SK-N-SH (cell line): ENCODE results near the gene CERS1. TPM values are rescaled to one million over a fixed set of nuclear protein-coding genes. Genes with fewer than 3 reads are reported as not detected.

Experiments used
- CTCF ChIA-PET: fragments of 300-600, 350-600 bp; formaldehyde crosslinking; extraction: SDS; loops from one replicate; lab custom pipeline; 2021; lab: Yijun Ruan, JAX
- POLR2A ChIA-PET: fragments of 350-600 bp; sonication (Branson Sonifier 250); formaldehyde crosslinking; extraction: SDS; loops from one replicate; lab custom pipeline; 2020; ENCODE audit warnings: antibody characterized with exemption, inconsistent platforms; lab: Yijun Ruan, JAX
- DNase-seq: peaks from one replicate; pipeline ENCODE4 v3.0.0; 2012
- H2AFZ ChIP-seq: fragments of 200-600 bp; sonication (generic); 2 replicates; pipeline ENCODE4 v1.8.1; 2016; ENCODE audit warnings: antibody characterized with exemption, mild to moderate bottlenecking, low read depth
- H3F3A ChIP-seq: fragments of 200-600 bp; sonication (generic); replicated peaks from 2 replicates; pipeline ENCODE3; 2016; ENCODE audit warnings: antibody characterized with exemption, mild to moderate bottlenecking; ENCODE audit not compliant: insufficient read depth
- H3K27ac ChIP-seq, 2 experiments: fragments of 200-500 bp in 1 of 2; fragments of 200-600 bp in 1 of 2; sonication (Bioruptor generic) in 1 of 2; sonication (generic), shearing (Covaris generic) in 1 of 2; 2 replicates each; pipeline versions ENCODE4 v1.5.1 to v1.6.1; 2014 to 2016; ENCODE audit warnings: low read depth in 2 of 2, inconsistent platforms in 1 of 2, low read length in 1 of 2, mild to moderate bottlenecking in 1 of 2, mixed read lengths in 1 of 2
- H3K27me3 ChIP-seq: fragments of 200-600 bp; sonication (generic), shearing (Covaris generic); 2 replicates; pipeline ENCODE4 v1.6.1; 2016; ENCODE audit warnings: mixed run types; ENCODE audit not compliant: insufficient read depth
- H3K36me3 ChIP-seq, 2 experiments: fragments of 200-500 bp in 1 of 2; fragments of 200-600 bp in 1 of 2; sonication (Bioruptor generic) in 1 of 2; sonication (generic) in 1 of 2; replicated peaks in 1 of 2; 2 replicates each; pipeline versions ENCODE3 to v1.5.1; 2014 to 2016; ENCODE audit warnings: low read length in 1 of 2, mild to moderate bottlenecking in 1 of 2; ENCODE audit not compliant: insufficient read depth in 2 of 2, control insufficient read depth in 1 of 2
- H3K4me1 ChIP-seq, 2 experiments: fragments of 200-500 bp in 1 of 2; fragments of 200-600 bp in 1 of 2; sonication (Bioruptor generic) in 1 of 2; sonication (generic), shearing (Covaris generic) in 1 of 2; 2 replicates each; pipeline versions ENCODE4 v1.5.1 to v1.6.1; 2014 to 2016; ENCODE audit warnings: low read depth in 1 of 2, low read length in 1 of 2, mixed run types in 1 of 2; ENCODE audit not compliant: insufficient read depth in 2 of 2, control insufficient read depth in 1 of 2
- H3K4me2 ChIP-seq: fragments of 200-600 bp; sonication (generic), shearing (Covaris generic); 2 replicates; pipeline ENCODE4 v1.6.1; 2017; ENCODE audit warnings: mixed run types
- H3K4me3 ChIP-seq, 2 experiments: fragments of 200-500 bp in 1 of 2; fragments of 200-600 bp in 1 of 2; sonication (Bioruptor generic) in 1 of 2; sonication (generic), shearing (Covaris generic) in 1 of 2; 2 replicates each; pipeline versions ENCODE4 v1.5.1 to v1.8.1; 2014 to 2016; ENCODE audit warnings: low read depth in 2 of 2, inconsistent platforms in 1 of 2, low read length in 1 of 2, mild to moderate bottlenecking in 1 of 2, mixed read lengths in 1 of 2, moderate library complexity in 1 of 2
- H3K79me2 ChIP-seq: fragments of 200-600 bp; sonication (generic); 2 replicates; pipeline ENCODE4 v1.8.1; 2017; ENCODE audit warnings: mild to moderate bottlenecking; ENCODE audit not compliant: insufficient read depth
- H3K9ac ChIP-seq: fragments of 200-600 bp; sonication (generic); 2 replicates; pipeline ENCODE4 v1.6.1; 2017; ENCODE audit warnings: mixed run types
- H3K9me2 ChIP-seq: fragments of 200-600 bp; sonication (generic); 2 replicates; pipeline ENCODE4 v1.6.1; 2017; ENCODE audit warnings: mixed run types
- H3K9me3 ChIP-seq: fragments of 200-600 bp; sonication (generic); 2 replicates; pipeline ENCODE4 v1.6.1; 2017; ENCODE audit warnings: mixed run types, mild to moderate bottlenecking, moderate library complexity
- H4K20me1 ChIP-seq: fragments of 200-600 bp; sonication (generic); 2 replicates; pipeline ENCODE4 v1.6.1; 2017; ENCODE audit warnings: mild to moderate bottlenecking, mixed run types; ENCODE audit not compliant: insufficient read depth
- CHD2 ChIP-seq: fragments of 150-350 bp; IDR thresholded peaks from 2 replicates; pipeline ENCODE4 v1.6.1; 2018; ENCODE audit warnings: low read length; ENCODE audit not compliant: partially characterized antibody
- ELF1 ChIP-seq: IDR thresholded peaks from 2 replicates; pipeline ENCODE4 v1.4.0; 2012
- EP300 ChIP-seq, 2 experiments: IDR thresholded peaks; 2 replicates each; pipeline versions ENCODE4 v1.4.0 to v1.6.1; 2012; ENCODE audit warnings: borderline replicate concordance in 1 of 2, low read depth in 1 of 2, low read length in 1 of 2
- FOSL2 ChIP-seq: IDR thresholded peaks from 2 replicates; pipeline ENCODE4 v1.4.0; 2012; ENCODE audit warnings: low read depth, mild to moderate bottlenecking, moderate library complexity, borderline replicate concordance
- FOXJ3 ChIP-seq: sonication (generic); formaldehyde crosslinking; IDR thresholded peaks from 2 replicates; pipeline ENCODE4 v1.5.1; 2020; ENCODE audit warnings: mild to moderate bottlenecking, missing genetic modification reagents
- GABPA ChIP-seq: IDR thresholded peaks from 2 replicates; pipeline ENCODE4 v1.4.0; 2012; ENCODE audit warnings: low read depth, mild to moderate bottlenecking
- JUND ChIP-seq: IDR thresholded peaks from 2 replicates; pipeline ENCODE4 v1.4.0; 2012
- PBX3 ChIP-seq: IDR thresholded peaks from 2 replicates; pipeline ENCODE4; 2012
- RAD21 ChIP-seq: IDR thresholded peaks from 2 replicates; pipeline ENCODE4 v1.6.1; 2012; ENCODE audit warnings: mild to moderate bottlenecking, low read length
- REST ChIP-seq: IDR thresholded peaks from 2 replicates; pipeline ENCODE4 v1.6.1; 2012; ENCODE audit warnings: mild to moderate bottlenecking, low read depth, low read length, moderate library complexity
- SMC3 ChIP-seq: IDR thresholded peaks from 2 replicates; pipeline ENCODE4 v1.6.1; 2012; ENCODE audit warnings: low read depth, low read length, improper control_type of control experiment
- TEAD4 ChIP-seq: IDR thresholded peaks from 2 replicates; pipeline ENCODE4 v1.4.0; 2012; ENCODE audit warnings: mild to moderate bottlenecking, borderline replicate concordance; ENCODE audit not compliant: insufficient read depth
- USF2 ChIP-seq: fragments of 150-350 bp; IDR thresholded peaks from 2 replicates; pipeline ENCODE4 v1.6.1; 2017; ENCODE audit warnings: antibody characterized with exemption, low read length, low read depth, borderline replicate concordance
- YY1 ChIP-seq: IDR thresholded peaks from 2 replicates; pipeline ENCODE4 v1.4.0; 2012; ENCODE audit warnings: low read depth, mild to moderate bottlenecking
- WGBS: methylation state at CpG from one replicate; pipeline ENCODE4 v1.1.6; 2017; ENCODE audit warnings: low lambda C conversion rate; 5-methylcytosine and 5-hydroxymethylcytosine counted together
- polyA plus RNA-seq, 3 experiments: library from polyadenylated mRNA; depleted of rRNA; stranded (reverse); fragments of >200 nt; gene quantifications; 2 replicates each; pipeline ENCODE4 v1.2.3, GENCODE V29; 2012

The CERS1 gene
- polyA plus RNA-seq, 1 of the 3 experiments (the other 2 are of a cell fraction): 7.3 TPM

- Histone ChIP-seq H3K27me3 (no peaks in the 10 kb centered on the region), H3K79me2 (no peaks in the 10 kb centered on the region), H3K9me3 (no peaks in the 10 kb centered on the region), H3K4me3 (peak overlapping the region in 1 of 2 experiments; percentile 53; a peak in 1 of 4 replicates), H3K27ac (no peak overlapping the region), H3K36me3 (peaks cover 10 to 52% of the 10 kb centered on the region in 2 experiments), H3K4me2 (no peak overlapping the region), H3F3A (peaks cover 17% of the 10 kb centered on the region), H2AFZ (no peak overlapping the region), H3K9ac (no peak overlapping the region), H4K20me1 (no peaks in the 10 kb centered on the region), H3K9me2 (no peaks in the 10 kb centered on the region), H3K4me1 (no peaks in the 10 kb centered on the region)
- WGBS: 83% methylated on average over 17 of the region's 17 CpGs
- TF ChIP-seq REST (no peak), RAD21 (no peak), USF2 (no peak), PBX3 (no peak), YY1 (no peak), ELF1 (no peak), GABPA (no peak)
- ChIA-PET CTCF (interaction anchor here (0.6 to 10.3 kb wide), 25 partner anchors 9 to 924 kb away, joined by 3 to 201 read pairs (median 5); partner anchors contain the start of genes CERS1, COMP, COPE and DDX49), POLR2A (no interaction called here)
- no peak for DNase-seq
These were observed 29.2 kb downstream of the CERS1 start for GRCh38 chr19:18866800-18867123.

- CTCF ChIA-PET: interaction anchor here (0.6 to 10.3 kb wide), 34 partner anchors 10 to 403 kb away, joined by 3 to 201 read pairs (median 4); partner anchors contain the start of genes CERS1, COMP, COPE and DDX49
- DNase-seq: peak; percentile 98
- TF ChIP-seq USF2: no peak
- peak; percentile 80 for TF ChIP-seq SMC3
- TF ChIP-seq TEAD4: no peak
- 0 out of 2 replicates have a peak, but pooled peaks have one; percentile 10 for TF ChIP-seq ELF1
- no peak for TF ChIP-seq REST
- TF ChIP-seq CHD2: peak; percentile 64
- TF ChIP-seq FOSL2: no peak
- no peak for TF ChIP-seq JUND
- peak; percentile 74 for TF ChIP-seq RAD21
- TF ChIP-seq EP300 (IDR thresholded peaks at IDR 0.05; ENCODE audit: borderline replicate concordance in 1 of 2, low read depth in 1 of 2, low read length in 1 of 2): no peak
- TF ChIP-seq FOXJ3: no peak
These were observed 29.8 kb downstream of the CERS1 start for GRCh38 chr19:18865973-18866799.

More at GRCh38 chr19:18865973-18866799, 29.8 kb downstream of the CERS1 start:
- H3K4me1 ChIP-seq: no peaks in the 10 kb centered on the region
- H3K27me3 ChIP-seq: no peaks in the 10 kb centered on the region
- H3K9ac ChIP-seq: no peak overlapping the region
- POLR2A ChIA-PET: no interaction called here
- WGBS: 27% methylated on average over 17 of the region's 38 CpGs
- H3K4me3 ChIP-seq: peak overlapping the region in 1 of 2 experiments; percentile 53; a peak in 1 of 4 replicates
- peaks cover 17% of the 10 kb centered on the region for H3F3A ChIP-seq
- H3K36me3 ChIP-seq: peaks cover 12 to 53% of the 10 kb centered on the region in 2 experiments
- 0 out of 2 replicates have a peak, but pooled peaks cover under 1% of the 10 kb centered on the region for H3K79me2 ChIP-seq
- H3K4me2 ChIP-seq: no peak overlapping the region
- no peak overlapping the region for H3K27ac ChIP-seq
- H4K20me1 ChIP-seq: no peaks in the 10 kb centered on the region
- no peaks in the 10 kb centered on the region for H3K9me2 ChIP-seq
- no peaks in the 10 kb centered on the region for H3K9me3 ChIP-seq
- H2AFZ ChIP-seq: no peak overlapping the region
